RKO (cell line): ENCODE results near the gene SPECC1.

ENCODE experiments used
- DNase-seq: peaks from one replicate; pipeline ENCODE4 v3.0.0-alpha.2; 2016; ENCODE audit warnings: low spot score

Gene SPECC1

GRCh38 chr17:20273741-20274500 lies 264.8 kb downstream of the SPECC1 start:
- DNase-seq, result no peak

GRCh38 chr17:20275653-20276052 lies 266.5 kb downstream of the SPECC1 start:
- no peak for DNase-seq

GRCh38 chr17:20276421-20276820 lies 267.3 kb downstream of the SPECC1 start:
- no peak for DNase-seq

GRCh38 chr17:20278805-20279204 lies 269.6 kb downstream of the SPECC1 start:
- no peak for DNase-seq

GRCh38 chr17:20279631-20280030 lies 270.5 kb downstream of the SPECC1 start:
- DNase-seq, result no peak

- no peak for DNase-seq
These were observed 270.9 kb downstream of the SPECC1 start for GRCh38 chr17:20280051-20280450.

- DNase-seq, result no peak
These were observed 271.7 kb downstream of the SPECC1 start for GRCh38 chr17:20280851-20281250.

- no peak for DNase-seq
These were observed 272.7 kb downstream of the SPECC1 start for GRCh38 chr17:20281860-20282259.

- DNase-seq, result no peak
These were observed 273.6 kb downstream of the SPECC1 start for GRCh38 chr17:20282526-20283308.

- no peak for DNase-seq
These were observed 274.9 kb downstream of the SPECC1 start for GRCh38 chr17:20284022-20284421.

- no peak for DNase-seq
These were observed 275.6 kb downstream of the SPECC1 start for GRCh38 chr17:20284570-20285295.

GRCh38 chr17:20289984-20290383 lies 280.8 kb downstream of the SPECC1 start:
- no peak for DNase-seq

GRCh38 chr17:20291853-20292252 lies 282.7 kb downstream of the SPECC1 start:
- DNase-seq, result no peak

- DNase-seq, result no peak
These were observed 284.3 kb downstream of the SPECC1 start for GRCh38 chr17:20293501-20293900.

- no peak for DNase-seq
These were observed 285.0 kb downstream of the SPECC1 start for GRCh38 chr17:20294120-20294519.

- DNase-seq, result no peak
These were observed 289.9 kb downstream of the SPECC1 start for GRCh38 chr17:20299013-20299412.

- no peak for DNase-seq
These were observed 291.3 kb downstream of the SPECC1 start for GRCh38 chr17:20300436-20300934.

- no peak for DNase-seq
These were observed 293.2 kb downstream of the SPECC1 start for GRCh38 chr17:20302246-20302917.

GRCh38 chr17:20304961-20305360 lies 295.8 kb downstream of the SPECC1 start:
- DNase-seq, result no peak

- no peak for DNase-seq
These were observed 297.8 kb downstream of the SPECC1 start for GRCh38 chr17:20306924-20307323.

GRCh38 chr17:20307326-20307910 lies 298.3 kb downstream of the SPECC1 start:
- no peak for DNase-seq

GRCh38 chr17:20310481-20310880 lies 301.3 kb downstream of the SPECC1 start:
- no peak for DNase-seq
